Sigmoid colon (tissue), 7 donors: ENCODE measurements around the gene COPS2. TPM values are rescaled to one million over a fixed set of nuclear protein-coding genes. Genes with fewer than 3 reads are reported as not detected.
A peak's percentile ranks its signal among the peaks of the same experiment; 100 is the strongest.

ENCODE experiments used
- DNase-seq: peaks from one replicate; pipeline ENCODE4 v3.0.0-alpha.2; 2019
- H3K27ac ChIP-seq, 4 donors: fragments of 200-600 bp; sonication (generic); one replicate each; pipeline ENCODE4 v1.5.1; 2016 to 2019; ENCODE audit warnings: mild to moderate bottlenecking in 1 of 4
- H3K27me3 ChIP-seq, 3 donors: fragments of 200-600 bp; sonication (generic); one replicate each; pipeline ENCODE4 v1.5.1; 2019; ENCODE audit warnings: mild to moderate bottlenecking in 1 of 3
- H3K36me3 ChIP-seq, 4 donors: fragments of 200-600 bp; sonication (generic); one replicate each; pipeline ENCODE4 v1.5.1; 2016 to 2019
- H3K4me1 ChIP-seq, 4 donors: fragments of 200-600 bp; sonication (generic); one replicate each; pipeline ENCODE4 v1.5.1; 2017 to 2019
- H3K4me3 ChIP-seq, 4 donors: fragments of 200-600 bp; sonication (generic); one replicate each; pipeline ENCODE4 v1.5.1; 2017 to 2019; ENCODE audit warnings: mild to moderate bottlenecking in 2 of 4, moderate library complexity in 1 of 4
- H3K9me3 ChIP-seq, 4 donors: fragments of 200-600 bp in 3 of 4; sonication (generic) in 3 of 4; one replicate each; pipeline versions ENCODE4 v1.5.1 to v1.6.1; 2013 to 2019
- CTCF ChIP-seq, 4 experiments: fragments of 450-650 bp in 3 of 4; fragments of 200-600 bp in 1 of 4; IDR thresholded peaks; one replicate each; pipeline ENCODE4 v1.5.1; 2016 to 2019; ENCODE audit warnings: antibody characterized with exemption in 4 of 4, mild to moderate bottlenecking in 3 of 4, moderate library complexity in 2 of 4
- EP300 ChIP-seq, 4 donors: sonication (generic); formaldehyde crosslinking; IDR thresholded peaks; one replicate each; pipeline ENCODE4 v1.6.1; 2017; ENCODE audit warnings: antibody characterized with exemption in 4 of 4
- POLR2A ChIP-seq, 2 donors: fragments of 450-650 bp; IDR thresholded peaks; one replicate each; pipeline ENCODE4 v1.6.1; 2016; ENCODE audit warnings: antibody characterized with exemption in 2 of 2, mild to moderate bottlenecking in 2 of 2, moderate library complexity in 2 of 2
- POLR2AphosphoS5 ChIP-seq, 4 donors: sonication (generic); formaldehyde crosslinking; IDR thresholded peaks; one replicate each; pipeline ENCODE4 v1.6.1; 2017; ENCODE audit warnings: antibody characterized with exemption in 4 of 4
- whole genome bisulfite sequencing, 2 donors: extraction: QIAGEN DNeasy Blood & Tissue Kit; methylation state at CpG; one replicate each; pipeline ENCODE4 v1.1.7; 2013; 5-methylcytosine and 5-hydroxymethylcytosine counted together
- intact Hi-C: fragments of 100-400 bp; cut with DNase I; formaldehyde crosslinking; loops from one replicate; pipeline ENCODE4 v1.15.1; 2023
- polyA plus RNA-seq, 3 donors: library from polyadenylated mRNA; stranded (reverse); fragments of 200-250 nt; gene quantifications; one replicate each; pipeline ENCODE4 v1.2.3, GENCODE V29; 2013
- total RNA-seq, 4 donors: library from RNA; depleted of rRNA; stranded (reverse); fragments of >200 nt; gene quantifications; one replicate each; pipeline ENCODE4 v1.1.0, GENCODE V29; 2016
- donor health status: healthy with polysubstance abuse.
- donor health status: Bipolar disorder and iron deficiency.
- donor health status: healthy.

COPS2 gene
- 100 to 1,000 TPM in 1 of 4 donors, 10 to 100 TPM in 3; 88.9 to 142 (median 98.5) TPM for total RNA-seq
- polyA plus RNA-seq, result 10 to 100 TPM; 35.7 to 48.8 (median 37.8) TPM

GRCh38 chr15:49155110-49155833, at the start of gene COPS2:
COPS2 (minus strand) TSS chr15:49155599; CDS start chr15:49155578, 21 bp downstream.
- intact Hi-C loops, result loop anchor here (5.0 to 10.0 kb wide), 5 partner anchors 108 to 1200 kb away; partner anchors contain the start of genes DTWD1, FAM227B, FGF7 and GABPB1
- Histone ChIP-seq H3K36me3 (peaks cover 0 to 3% (median 0%) of the 10 kb centered on the region in 4 donors), H3K27ac (peak within 1 kb of the TSS; percentile 86 to 97 (median 92)), H3K4me1 (peaks cover 0 to 48% (median 37%) of the 10 kb centered on the region in 4 donors), H3K9me3 (no peaks in the 10 kb centered on the region), H3K4me3 (peak within 1 kb of the TSS; percentile 73 to 98 (median 88)), H3K27me3 (no peaks in the 10 kb centered on the region)
- TF ChIP-seq POLR2AphosphoS5 (IDR thresholded peaks at IDR 0.05) (peak; percentile 80 to 92 (median 90)), POLR2A (IDR thresholded peaks at IDR 0.05) (peak in 1 of 2 donors; percentile 38), CTCF (IDR thresholded peaks at IDR 0.05) (no peak), EP300 (IDR thresholded peaks at IDR 0.05) (peak in 2 of 4 donors; percentile 5 to 66)
- DNase-seq, result peak; percentile 97
- 0% methylated on average over 46 of the region's 46 CpGs for WGBS, 2 donors

- Histone ChIP-seq H3K36me3 (peaks cover 0 to 26% (median 5%) of the 10 kb centered on the region in 4 donors), H3K27ac (no peak overlapping the region), H3K4me1 (peaks cover 0 to 21% (median 6%) of the 10 kb centered on the region in 4 donors), H3K9me3 (no peaks in the 10 kb centered on the region), H3K27me3 (no peaks in the 10 kb centered on the region), H3K4me3 (no peak overlapping the region)
- 24 to 67% methylated on average over 3 of the region's 3 CpGs for WGBS, 2 donors
- no peak for DNase-seq
- intact Hi-C loops, result no loop called here
- TF ChIP-seq POLR2AphosphoS5 (IDR thresholded peaks at IDR 0.05), result no peak
These were observed 44.9 kb upstream of the COPS2 start for GRCh38 chr15:49200347-49200746.

- Histone ChIP-seq H3K4me1 (peaks cover 0 to 21% (median 6%) of the 10 kb centered on the region in 4 donors), H3K9me3 (no peaks in the 10 kb centered on the region), H3K27ac (no peak overlapping the region), H3K4me3 (no peak overlapping the region), H3K27me3 (no peaks in the 10 kb centered on the region), H3K36me3 (peaks cover 0 to 26% (median 5%) of the 10 kb centered on the region in 4 donors)
- intact Hi-C loops, result no loop called here
- 86 to 87% methylated on average over 3 of the region's 3 CpGs for WGBS, 2 donors
- TF ChIP-seq CTCF (IDR thresholded peaks at IDR 0.05) (no peak), POLR2A (IDR thresholded peaks at IDR 0.05) (no peak), EP300 (IDR thresholded peaks at IDR 0.05) (no peak)
- DNase-seq, result no peak
These were observed 44.3 kb upstream of the COPS2 start for GRCh38 chr15:49199666-49200065.

GRCh38 chr15:49196856-49197255, 41.5 kb upstream of the COPS2 start:
- Histone ChIP-seq H3K27ac (no peak overlapping the region), H3K9me3 (no peaks in the 10 kb centered on the region), H3K36me3 (peaks cover 0 to 6% (median under 1%) of the 10 kb centered on the region in 4 donors), H3K4me3 (no peak overlapping the region), H3K27me3 (no peaks in the 10 kb centered on the region), H3K4me1 (peaks cover 0 to 21% (median 6%) of the 10 kb centered on the region in 4 donors)
- 94 to 96% methylated on average over 4 of the region's 4 CpGs for WGBS, 2 donors
- intact Hi-C loops, result no loop called here
- TF ChIP-seq CTCF (IDR thresholded peaks at IDR 0.05) (no peak), POLR2AphosphoS5 (IDR thresholded peaks at IDR 0.05) (no peak), POLR2A (IDR thresholded peaks at IDR 0.05) (no peak), EP300 (IDR thresholded peaks at IDR 0.05) (no peak)
- DNase-seq, result no peak

- intact Hi-C loops, result no loop called here
- no peak for TF ChIP-seq EP300 (IDR thresholded peaks at IDR 0.05)
- TF ChIP-seq POLR2AphosphoS5 (IDR thresholded peaks at IDR 0.05), result no peak
- no peak for TF ChIP-seq POLR2A (IDR thresholded peaks at IDR 0.05)
- TF ChIP-seq CTCF (IDR thresholded peaks at IDR 0.05), result no peak
These were observed 36.5 kb upstream of the COPS2 start for GRCh38 chr15:49191892-49192291.

More at GRCh38 chr15:49191892-49192291, 36.5 kb upstream of the COPS2 start:
- 95 to 96% methylated on average over 2 of the region's 2 CpGs for WGBS, 2 donors
- no peak overlapping the region for H3K4me3 ChIP-seq
- H3K9me3 ChIP-seq, result no peaks in the 10 kb centered on the region
- DNase-seq, result no peak
- H3K4me1 ChIP-seq, result peaks cover 0 to 11% (median 8%) of the 10 kb centered on the region in 4 donors
- no peaks in the 10 kb centered on the region for H3K27me3 ChIP-seq
- H3K27ac ChIP-seq, result no peak overlapping the region
- H3K36me3 ChIP-seq, result no peaks in the 10 kb centered on the region
